Left cardiac atrium (tissue), 4 donors: ENCODE data around the gene SPTBN5. TPM values are rescaled to one million over a fixed set of nuclear protein-coding genes. Genes with fewer than 3 reads are reported as not detected.

Experiments used
- ATAC-seq, 2 donors: fragments of 200-7000 bp; cut with Tn5 transposase; one replicate each; pipeline ENCODE4 v1.9.1; 2020; ENCODE audit warnings: mild to moderate bottlenecking in 2 of 2, moderate library complexity in 2 of 2
- DNase-seq: peaks from one replicate; pipeline ENCODE4 v3.0.0-alpha.2; 2020
- intact Hi-C, 2 donors: fragments of 100-400 bp; cut with DNase I; formaldehyde crosslinking; loops; one replicate each; pipeline versions ENCODE4 v1.14.1 to v1.15.1; 2022 to 2023
- total RNA-seq, 2 donors: library from RNA; stranded (reverse); fragmentation: NEBNext Ultra II Directional; extraction: Animal tissue kit (Norgen Biotek cat#: 25700); gene quantifications; one replicate each; pipeline ENCODE4 v1.2.1, GENCODE V29; 2021
- donor health status: DM: no; HTN: yes; CAD: no.
- donor health status: DM: no; HTN: yes; CAD: no; lungs with severe emphysema.
- donor health status: DM: yes; HTN: yes; CAD: no.
- donor health status: Dilated cardiomyopathy.

Gene SPTBN5
- total RNA-seq, 2 donors from 2014 or later = 1.7 to 2.5 TPM

DNA sequence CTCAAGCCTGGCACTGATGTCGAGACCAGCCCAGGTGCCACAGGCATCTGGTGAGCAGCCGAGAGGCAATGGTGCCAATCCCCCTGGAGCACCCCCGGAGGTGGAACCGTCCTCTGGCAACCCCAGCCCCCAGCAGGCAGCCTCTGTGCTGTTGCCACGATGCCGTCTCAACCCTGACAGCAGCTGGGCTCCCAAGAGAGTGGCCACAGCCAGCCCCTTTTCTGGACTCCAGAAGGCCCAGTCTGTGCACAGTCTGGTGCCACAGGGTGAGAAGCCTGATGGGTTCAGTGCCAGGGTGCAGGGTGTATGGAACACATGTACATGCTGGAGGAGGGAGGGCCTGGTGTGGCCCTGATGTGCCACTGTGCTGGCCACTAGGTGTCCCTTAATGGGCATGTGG is 70.9 kb downstream of the SPTBN5 start:
- no peak for ATAC-seq
- peak; percentile 21 for DNase-seq
- intact Hi-C loops = no loop called here

DNA sequence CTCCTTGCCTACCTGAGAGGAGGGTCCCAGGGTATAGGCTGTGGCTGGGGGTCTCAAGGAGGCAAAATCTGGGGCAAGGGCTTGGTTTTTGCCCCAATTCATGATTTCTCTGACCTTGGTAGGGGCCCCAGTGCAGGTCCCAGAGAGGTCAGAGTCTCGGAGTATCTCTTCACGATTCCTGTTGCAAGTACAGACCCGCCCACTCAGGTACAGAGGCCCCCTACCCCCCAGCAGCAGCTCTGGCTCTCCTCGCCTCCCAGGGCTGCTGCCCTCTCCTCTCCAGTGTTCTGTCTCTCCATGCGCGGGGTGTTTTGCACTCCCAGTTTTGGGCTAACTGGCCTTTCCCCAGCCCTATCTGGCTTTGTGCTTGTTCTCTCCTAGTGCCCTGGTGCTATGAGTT is 71.4 kb downstream of the SPTBN5 start:
- DNase-seq (peak; percentile 6), ATAC-seq (no peak)
- intact Hi-C loops = no loop called here

DNA sequence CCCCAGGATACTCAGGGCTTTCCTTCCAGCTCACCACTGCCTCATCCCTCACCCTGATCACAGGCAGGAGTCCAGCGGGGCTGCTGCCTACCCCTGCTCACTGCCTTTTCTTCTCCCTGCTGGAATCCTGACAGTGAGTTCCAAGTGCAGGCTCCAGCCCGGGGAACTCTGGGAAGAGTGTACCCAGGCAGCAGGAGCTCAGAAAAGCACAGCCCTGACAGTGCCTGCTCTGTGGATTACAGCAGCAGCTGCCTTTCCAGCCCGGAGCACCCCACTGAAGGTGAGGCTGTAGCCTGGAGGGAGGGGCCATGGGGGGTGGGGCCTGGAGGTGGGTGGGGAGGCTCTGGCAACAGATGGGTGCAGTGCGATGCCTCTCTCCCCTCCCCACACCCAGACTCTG is 72.0 kb downstream of the SPTBN5 start:
- ATAC-seq (no peak), DNase-seq (peak; percentile 11)
- intact Hi-C loops = no loop called here

DNA sequence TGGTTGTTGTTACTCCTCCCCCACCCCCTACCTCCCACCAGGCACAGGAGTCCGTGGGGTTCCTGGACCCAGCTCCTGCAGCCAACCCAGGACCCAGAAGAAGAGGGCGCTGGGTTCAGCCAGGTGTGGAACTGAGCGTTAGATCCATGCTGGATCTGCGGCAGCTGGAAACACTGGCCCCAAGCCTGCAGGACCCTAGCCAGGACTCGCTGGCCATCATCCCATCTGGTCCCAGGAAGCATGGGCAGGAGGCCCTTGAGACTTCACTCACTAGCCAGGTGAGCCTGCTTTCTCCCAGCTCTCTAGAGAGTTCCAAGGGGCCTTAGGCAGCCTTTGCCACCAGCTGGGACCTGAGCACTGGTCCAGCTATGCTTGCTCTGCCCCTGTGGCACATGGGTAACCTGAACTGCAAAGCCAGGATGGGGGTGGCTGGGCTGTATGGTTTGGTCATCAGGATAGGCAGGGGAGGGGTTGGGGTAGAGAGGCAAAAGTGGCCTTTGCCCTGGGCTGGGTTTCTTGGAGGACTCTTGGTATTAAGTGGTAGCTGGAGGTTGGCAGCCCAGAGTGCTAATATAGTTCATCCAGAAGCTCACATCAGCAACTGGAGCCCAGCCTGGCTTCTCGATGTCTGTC is 72.9 kb downstream of the SPTBN5 start:
- no peak for ATAC-seq
- DNase-seq = peak; percentile 16
- intact Hi-C loops = no loop called here

DNA sequence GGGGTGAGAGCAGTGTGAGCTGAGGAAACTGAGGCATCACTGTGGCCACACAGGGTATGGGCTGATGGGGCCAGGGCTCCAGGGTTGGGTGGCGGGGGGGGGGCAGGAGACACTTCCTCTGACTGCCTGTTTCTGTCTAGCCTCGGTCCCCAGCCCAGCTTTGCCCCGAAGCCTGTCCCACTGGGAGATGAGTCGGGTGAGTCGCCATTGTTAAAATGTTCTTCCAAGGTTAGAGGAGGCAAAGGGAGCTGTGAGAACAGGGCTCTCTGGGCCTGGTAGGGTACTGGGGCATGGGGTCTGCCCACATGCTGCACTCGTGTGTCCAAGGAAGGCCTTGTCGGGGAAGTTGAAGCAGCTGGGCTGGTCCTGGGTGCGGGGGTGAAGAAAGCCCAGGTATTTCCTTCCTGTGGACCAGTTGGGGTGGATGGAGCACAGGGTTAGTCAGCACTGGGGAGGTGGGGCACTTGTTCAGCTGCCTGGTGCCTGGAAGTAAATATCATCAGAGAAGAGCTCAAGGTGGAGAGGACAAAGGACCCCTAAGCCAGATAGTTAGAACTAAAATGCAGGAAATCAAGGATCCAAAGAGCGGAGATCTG is 74.3 kb downstream of the SPTBN5 start:
- intact Hi-C loops = no loop called here
- no peak for ATAC-seq
- DNase-seq = no peak

DNA sequence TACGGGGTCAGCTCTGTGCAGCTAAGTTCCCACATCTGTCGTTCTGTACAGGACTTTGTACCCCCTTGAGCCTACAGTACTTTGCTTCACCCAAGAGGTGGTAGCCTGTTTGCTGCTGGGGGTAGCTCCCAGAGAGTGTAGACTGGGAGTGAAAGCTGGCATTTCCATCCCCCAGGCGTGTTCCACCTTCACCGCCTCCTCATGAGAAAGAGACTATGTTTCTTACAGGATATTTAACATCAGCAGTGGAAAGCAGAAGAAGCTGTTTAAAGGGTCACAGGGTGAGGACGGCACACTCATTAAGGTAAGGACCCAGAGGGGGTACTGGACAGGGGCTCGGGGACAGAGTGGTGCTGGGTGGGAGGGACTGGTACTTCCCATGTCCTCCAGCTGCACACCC is 76.1 kb downstream of the SPTBN5 start:
- no peak for DNase-seq
- ATAC-seq = no peak
- intact Hi-C loops = no loop called here

DNA sequence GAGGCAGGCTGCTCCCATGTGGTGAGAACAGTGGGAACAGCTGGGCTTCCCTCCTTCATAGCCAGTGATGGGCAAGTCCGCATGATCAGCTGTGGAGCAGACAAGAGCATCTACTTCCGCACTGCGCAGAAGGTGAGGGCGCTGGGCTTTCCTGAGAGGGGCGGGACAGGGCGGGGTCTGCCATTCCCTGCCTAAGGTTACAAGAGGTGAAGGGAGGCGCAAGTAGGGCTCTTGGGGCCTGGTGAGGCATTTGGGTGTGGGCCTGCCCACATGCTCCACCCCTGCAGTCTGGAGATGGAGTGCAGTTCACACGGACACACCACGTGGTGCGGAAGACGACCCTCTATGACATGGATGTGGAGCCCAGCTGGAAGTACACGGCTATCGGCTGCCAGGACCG is 76.5 kb downstream of the SPTBN5 start:
- ATAC-seq (no peak), DNase-seq (no peak)
- intact Hi-C loops = no loop called here

DNA sequence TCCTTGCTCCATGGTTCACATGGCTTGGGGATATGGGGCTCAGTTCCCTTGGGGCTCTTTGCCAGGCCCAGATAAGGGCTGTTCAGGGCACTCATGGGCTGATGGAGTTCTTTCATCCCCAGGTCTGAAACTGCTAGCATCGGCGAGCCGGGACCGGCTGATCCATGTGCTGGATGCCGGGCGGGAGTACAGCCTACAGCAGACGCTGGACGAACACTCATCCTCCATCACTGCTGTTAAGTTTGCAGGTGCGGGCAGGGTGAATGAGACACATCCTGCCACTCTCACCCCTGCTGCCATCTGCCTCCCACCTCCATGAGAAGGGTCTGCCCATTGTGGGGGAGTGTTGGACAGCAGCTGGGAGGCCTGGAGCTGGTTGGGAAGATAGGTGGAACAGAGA is 77.1 kb downstream of the SPTBN5 start:
- DNase-seq = no peak
- ATAC-seq = no peak
- intact Hi-C loops = no loop called here

DNA sequence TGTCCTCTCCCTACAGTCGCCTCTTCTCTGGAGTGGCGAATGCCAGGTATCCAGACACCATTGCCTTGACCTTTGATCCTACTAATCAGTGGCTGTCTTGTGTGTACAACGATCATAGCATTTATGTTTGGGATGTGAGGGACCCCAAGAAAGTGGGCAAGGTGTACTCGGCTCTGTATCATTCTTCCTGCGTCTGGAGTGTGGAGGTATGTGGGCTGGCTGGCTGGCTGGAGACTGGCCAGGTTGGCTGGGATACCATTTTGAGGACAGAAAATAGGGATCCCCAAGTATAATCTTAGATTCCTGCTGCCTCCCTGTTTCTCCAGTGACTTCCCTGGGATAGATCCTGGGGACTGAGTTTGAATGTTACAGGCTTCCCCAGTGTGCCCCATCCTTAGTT is 79.3 kb downstream of the SPTBN5 start:
- DNase-seq (no peak), ATAC-seq (no peak)
- intact Hi-C loops = loop anchor here (5.0 kb wide), 2 partner anchors 42 to 257 kb away; partner anchors contain the start of genes MAPKBP1 (in 1 of the 2) and TYRO3 (in 1 of the 2)

DNA sequence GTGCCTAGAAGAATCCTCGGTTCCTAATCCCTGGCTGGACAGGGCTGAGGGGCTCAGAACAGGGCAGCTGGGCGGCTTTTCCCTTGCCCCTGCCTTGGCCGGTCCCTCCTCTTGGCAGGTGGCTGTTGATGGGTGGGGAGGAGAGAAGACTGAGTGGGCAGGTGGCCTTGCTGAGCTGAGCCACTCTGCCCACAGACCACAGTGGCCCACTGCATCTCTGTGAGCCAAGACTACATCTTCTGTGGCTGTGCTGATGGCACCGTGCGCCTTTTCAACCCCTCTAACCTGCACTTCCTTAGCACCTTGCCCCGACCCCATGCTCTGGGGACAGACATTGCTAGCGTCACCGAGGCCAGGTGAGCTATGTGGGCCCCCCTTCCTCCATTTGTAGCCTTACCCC is 80.4 kb downstream of the SPTBN5 start:
- no peak for ATAC-seq
- intact Hi-C loops = loop anchor here (5.0 kb wide), 2 partner anchors 41 to 256 kb away; partner anchors contain the start of genes MAPKBP1 (in 1 of the 2) and TYRO3 (in 1 of the 2)
- no peak for DNase-seq

DNA sequence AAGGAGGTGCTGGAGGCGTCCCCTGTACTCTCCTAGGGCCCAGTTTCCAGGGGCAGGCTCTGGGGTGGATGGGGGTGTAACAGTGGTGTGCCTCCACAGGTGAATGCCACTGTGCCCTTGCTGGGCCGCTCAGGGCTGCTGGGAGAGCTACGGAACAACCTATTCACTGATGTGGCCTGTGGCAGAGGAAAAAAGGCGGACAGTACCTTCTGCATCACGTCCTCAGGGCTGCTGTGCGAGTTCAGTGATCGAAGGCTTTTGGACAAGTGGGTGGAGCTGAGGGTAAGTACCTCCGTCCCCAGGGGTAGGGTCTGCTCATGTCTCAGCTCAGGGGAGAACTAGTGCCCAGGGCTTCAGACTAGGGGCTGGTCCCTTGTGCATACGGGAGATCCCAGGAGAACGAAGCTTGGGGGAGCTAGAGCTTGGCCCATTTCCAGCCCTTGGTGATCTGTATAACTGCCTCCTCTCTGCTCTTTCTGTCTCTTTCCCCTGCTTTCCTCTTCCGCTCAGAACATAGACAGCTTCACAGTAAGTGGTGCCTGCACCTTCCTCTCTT is 81.0 kb downstream of the SPTBN5 start:
- DNase-seq (no peak), ATAC-seq (no peak)
- intact Hi-C loops = loop anchor here (5.0 kb wide), 2 partner anchors 41 to 256 kb away; partner anchors contain the start of genes MAPKBP1 (in 1 of the 2) and TYRO3 (in 1 of the 2)

DNA sequence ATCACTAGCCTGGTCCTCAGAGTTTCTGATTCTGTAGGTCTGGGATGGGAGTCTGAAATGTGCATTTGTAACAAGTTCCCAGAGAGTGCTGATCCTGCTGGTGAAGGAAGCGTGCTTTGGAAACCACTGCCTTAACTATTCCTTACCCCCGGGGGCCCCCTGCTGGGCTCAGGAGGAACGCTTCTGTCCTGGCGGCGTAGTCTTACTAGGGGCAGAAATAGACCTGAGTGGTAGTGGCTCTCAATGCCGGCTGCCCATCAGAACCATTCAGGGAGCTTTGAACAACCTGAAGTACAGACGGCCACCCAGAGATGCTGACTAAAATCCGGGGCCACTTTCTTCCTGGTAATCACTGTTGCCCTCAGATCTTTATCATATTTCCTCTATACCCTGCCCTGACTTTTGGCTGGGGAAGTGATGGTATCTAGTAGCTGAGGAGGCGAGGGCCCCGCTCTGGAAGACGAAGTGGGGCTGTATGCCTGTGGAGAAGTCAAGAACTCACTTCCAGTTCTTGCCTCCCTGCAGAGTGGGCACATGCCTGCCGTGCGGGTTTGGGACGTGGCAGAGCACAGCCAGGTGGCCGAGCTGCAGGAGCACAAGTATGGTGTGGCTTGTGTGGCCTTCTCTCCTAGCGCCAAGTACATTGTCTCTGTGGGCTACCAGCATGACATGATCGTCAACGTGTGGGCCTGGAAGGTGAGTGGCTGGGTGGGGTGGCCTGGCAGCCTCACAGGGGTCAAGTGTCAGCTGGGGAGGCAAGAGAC is 82.2 kb downstream of the SPTBN5 start:
- intact Hi-C loops = loop anchor here (2.0 to 5.0 kb wide), 3 partner anchors 39 to 254 kb away; partner anchors contain the start of genes MAPKBP1 (in 1 of the 2) and TYRO3 (in 1 of the 2)
- peak; percentile 87 to 95 for ATAC-seq
- DNase-seq = peak; percentile 88

DNA sequence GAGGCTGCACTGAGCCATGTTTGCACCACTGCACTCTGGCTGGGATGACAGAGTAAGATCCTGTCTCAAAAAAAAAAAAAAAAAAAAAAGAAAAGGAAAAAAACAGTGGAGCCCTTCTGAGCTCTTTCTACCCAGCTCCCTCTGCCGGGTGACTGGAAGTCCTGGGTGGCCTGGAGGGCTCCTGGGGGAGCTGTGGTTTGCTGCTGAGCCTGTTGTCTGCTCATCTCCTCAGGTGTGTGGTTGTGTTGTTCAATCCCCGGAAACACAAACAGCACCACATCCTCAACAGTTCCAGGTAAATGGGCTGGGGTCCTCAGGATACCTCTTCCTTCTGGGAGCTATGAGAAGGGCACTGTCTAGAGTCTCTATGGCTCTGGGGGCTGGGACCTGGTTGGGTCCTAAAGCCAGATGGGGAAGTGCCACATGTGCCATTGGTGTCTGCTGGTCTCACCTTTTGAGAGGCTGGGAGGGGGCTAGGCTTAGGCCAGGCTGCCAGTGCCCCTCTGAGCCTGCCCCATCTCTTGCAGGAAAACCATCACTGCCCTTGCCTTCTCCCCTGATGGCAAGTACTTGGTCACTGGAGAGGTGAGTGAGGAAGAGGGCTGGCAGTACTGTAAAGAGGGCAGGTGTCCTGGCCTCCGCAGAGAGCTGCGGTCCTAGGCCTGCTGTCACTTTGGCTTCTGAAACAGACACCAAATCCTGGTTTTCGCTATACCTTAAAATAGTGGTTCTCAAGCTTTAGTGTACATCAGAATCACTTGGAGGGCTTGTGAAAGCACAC is 83.0 kb downstream of the SPTBN5 start:
- ATAC-seq (no peak), DNase-seq (no peak)

DNA sequence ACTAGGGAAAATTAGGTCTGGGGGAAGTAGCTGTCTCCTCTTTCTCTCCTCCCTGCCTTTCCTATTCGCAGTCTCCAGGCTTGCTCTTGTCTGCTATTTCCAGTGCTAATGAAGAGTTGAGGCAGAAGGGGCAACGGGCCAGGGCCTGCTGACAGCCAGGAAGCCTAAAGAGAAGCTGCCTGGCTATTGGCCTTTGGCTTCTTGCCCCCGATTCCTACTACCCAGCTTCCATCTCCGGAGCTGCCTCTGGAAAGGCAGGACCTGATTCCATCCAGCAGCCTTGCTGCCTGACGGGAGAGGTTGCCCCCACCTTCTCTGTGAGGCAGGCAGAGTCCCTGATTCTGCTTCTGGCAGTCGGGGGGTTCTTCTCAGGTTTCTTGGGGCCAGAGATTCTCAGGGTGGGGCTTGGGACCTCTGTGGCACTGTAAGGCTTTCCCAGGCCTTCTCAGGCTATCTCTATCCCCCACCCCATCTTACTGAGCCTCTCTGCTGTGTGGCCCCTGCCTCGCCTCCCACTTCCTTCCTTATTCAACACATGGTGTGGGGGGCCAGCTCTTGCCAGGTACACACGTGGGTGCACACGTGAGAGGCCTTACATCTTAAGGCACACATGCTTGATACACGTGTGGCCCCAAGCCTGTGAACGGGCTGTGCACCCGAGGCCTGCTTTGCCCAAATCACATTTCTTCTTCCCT is 84.2 kb downstream of the SPTBN5 start:
- intact Hi-C loops = loop anchor here (2.0 to 5.0 kb wide), 3 partner anchors 37 to 252 kb away; partner anchors contain the start of genes MAPKBP1 (in 1 of the 2) and TYRO3 (in 1 of the 2)

More for the DNA sequence above, 83.0 kb downstream of the SPTBN5 start:
- intact Hi-C loops = loop anchor here (2.0 to 5.0 kb wide), 3 partner anchors 38 to 254 kb away; partner anchors contain the start of genes MAPKBP1 (in 1 of the 2) and TYRO3 (in 1 of the 2)

DNA sequence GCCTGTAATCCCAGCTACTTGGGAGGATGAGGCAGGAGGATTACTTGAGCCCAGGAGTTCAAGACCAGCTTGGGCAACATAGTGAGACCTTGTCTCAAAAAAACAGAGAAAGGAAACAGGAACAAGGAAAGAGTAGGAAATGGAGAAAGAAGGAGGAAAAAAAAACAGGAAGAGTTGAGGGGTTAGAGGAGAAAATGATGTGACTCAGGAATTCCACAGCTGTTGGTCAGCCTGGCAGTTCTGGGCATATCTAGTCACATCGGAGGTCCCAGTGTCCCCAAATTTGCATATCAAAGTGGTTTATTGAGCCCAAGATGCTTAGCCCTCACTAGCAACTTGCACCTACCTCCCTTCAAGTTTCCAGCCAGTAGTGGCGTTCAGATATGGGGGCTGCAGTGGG is 84.7 kb downstream of the SPTBN5 start:
- intact Hi-C loops = no loop called here
- DNase-seq (no peak), ATAC-seq (no peak)

More for the DNA sequence above, 84.2 kb downstream of the SPTBN5 start:
- DNase-seq = no peak
- ATAC-seq = no peak

DNA sequence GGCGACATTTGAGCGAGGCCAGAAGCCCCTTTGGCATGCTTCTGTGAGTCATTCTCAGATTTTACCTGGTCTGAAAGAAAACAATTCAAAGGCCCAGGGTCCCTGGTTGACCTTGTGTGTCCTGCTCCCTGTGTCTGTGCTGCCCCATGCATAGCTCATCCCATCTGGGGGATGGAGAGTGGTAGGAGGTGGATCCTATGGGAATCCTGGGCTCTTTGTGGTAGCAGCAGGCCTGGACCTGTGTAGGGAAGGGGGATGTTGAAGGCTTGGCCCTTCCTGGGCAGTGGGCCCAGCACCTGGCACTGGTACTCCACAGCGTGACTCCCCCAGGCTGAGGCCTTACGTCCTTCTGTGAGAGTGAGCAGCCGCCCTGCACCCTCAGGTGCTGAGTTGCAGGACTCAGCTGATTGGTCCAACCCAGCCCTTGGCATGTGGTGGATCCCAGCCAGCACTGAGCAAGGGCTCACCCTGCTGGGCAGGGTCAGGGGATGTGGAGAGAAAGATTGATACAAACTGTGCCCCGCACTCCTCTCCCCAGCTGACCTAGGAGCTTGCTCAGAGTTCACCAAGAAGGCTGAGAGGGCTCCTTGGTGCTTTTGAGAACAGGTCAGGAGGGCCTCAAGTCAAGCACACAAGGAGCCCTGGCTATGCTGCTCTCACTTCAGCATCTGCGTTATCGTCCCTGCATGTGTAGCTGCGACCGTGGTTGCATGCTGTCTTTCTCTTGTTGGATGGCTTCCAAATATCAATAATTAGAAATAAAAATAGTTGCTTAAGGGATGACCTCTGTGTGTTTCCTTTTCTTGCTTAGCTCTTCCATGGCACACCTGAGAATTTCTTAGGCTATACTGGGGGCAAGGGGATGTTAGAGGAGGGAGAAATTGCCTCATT is 87.3 kb downstream of the SPTBN5 start:
- ATAC-seq = peak; percentile 51 to 88
- intact Hi-C loops = no loop called here
- peak; percentile 42 for DNase-seq

DNA sequence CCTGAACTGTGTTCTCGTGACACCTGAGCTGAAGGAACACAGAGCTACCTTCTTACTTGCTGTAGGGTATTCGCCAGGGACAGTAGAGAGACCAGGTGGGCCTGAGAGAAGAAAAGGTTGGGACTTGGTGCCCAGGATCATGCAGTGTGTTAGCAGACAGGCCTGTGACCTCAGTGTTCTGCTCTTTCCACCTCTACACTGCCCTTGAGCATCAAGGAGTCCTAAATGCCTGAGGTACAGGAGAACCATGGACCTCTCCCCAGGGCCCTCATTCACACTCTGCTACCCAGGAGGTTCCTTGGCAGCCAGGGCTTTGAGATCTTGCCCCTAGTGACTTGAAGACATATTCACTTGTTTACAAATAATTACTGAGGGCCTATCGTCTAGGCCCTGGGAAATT is 88.1 kb downstream of the SPTBN5 start:
- DNase-seq (no peak), ATAC-seq (no peak)
- intact Hi-C loops = no loop called here
